Endothelial cell (in vitro differentiated cells): Measurements from ENCODE around the gene FAM110A. TPM values are rescaled to one million over a fixed set of nuclear protein-coding genes. Genes with fewer than 3 reads are reported as not detected.
A peak's percentile ranks its signal among the peaks of the same experiment; 100 is the strongest.
"Not testable (repeated sequence)": the region's sequence is repeated elsewhere in the genome, so short reads cannot be mapped to it uniquely, and the experiment has no call there.

Experiments used
- DNase-seq: peaks from one replicate; pipeline ENCODE4 v3.0.0; 2021; ENCODE audit warnings: low spot score
- H3K27ac Mint-ChIP-seq: one replicate; pipeline ENCODE4 v1.8.0; 2021; ENCODE audit warnings: mixed read lengths, inconsistent platforms; ENCODE audit not compliant: unreplicated experiment
- H3K27me3 Mint-ChIP-seq: one replicate; pipeline ENCODE4 v1.8.0; 2021; ENCODE audit warnings: mild to moderate bottlenecking, moderate library complexity, mixed read lengths, inconsistent platforms; ENCODE audit not compliant: unreplicated experiment
- H3K36me3 Mint-ChIP-seq: one replicate; pipeline ENCODE4 v1.8.0; 2021; ENCODE audit warnings: mild to moderate bottlenecking, low read depth, mixed read lengths, inconsistent platforms; ENCODE audit not compliant: unreplicated experiment
- H3K4me1 Mint-ChIP-seq: one replicate; pipeline ENCODE4 v1.8.0; 2021; ENCODE audit warnings: mild to moderate bottlenecking, mixed read lengths, inconsistent platforms; ENCODE audit not compliant: unreplicated experiment
- H3K4me3 Mint-ChIP-seq: one replicate; pipeline ENCODE4 v1.8.0; 2021; ENCODE audit warnings: mild to moderate bottlenecking, mixed read lengths, inconsistent platforms; ENCODE audit not compliant: unreplicated experiment
- H3K9me3 Mint-ChIP-seq: one replicate; pipeline ENCODE4 v1.8.0; 2021; ENCODE audit warnings: mixed read lengths, inconsistent platforms; ENCODE audit not compliant: unreplicated experiment
- CTCF ChIP-seq: fragments of 200-600 bp; sonication (generic); IDR thresholded peaks from one replicate; pipeline ENCODE4 v1.5.0; 2021; ENCODE audit warnings: antibody characterized with exemption; ENCODE audit not compliant: unreplicated experiment
- long read RNA-seq: library from polyadenylated mRNA; unstranded; transcript quantifications from one replicate; pipeline ENCODE4 v2.0.0, GENCODE V29; 2020; ENCODE audit not compliant: unreplicated experiment
- total RNA-seq: library from RNA; stranded (reverse); fragmentation: NEBNext Ultra II Directional; extraction: Animal tissue kit (Norgen Biotek cat#: 25700); gene quantifications from one replicate; pipeline ENCODE4 v1.2.1, GENCODE V29; 2021; ENCODE audit not compliant: unreplicated experiment

Gene FAM110A
- total RNA-seq: 7.2 TPM
- long read RNA-seq, partial matches to known transcripts: 5 of 6 reads
- long read RNA-seq, other reads (novel, unspliced or antisense): 0 of 6 reads

GRCh38 chr20:833450-834150 is at the start of gene FAM110A:
FAM110A (plus strand) TSS chr20:833715; CDS start chr20:844805, 11,090 bp downstream.
- TF ChIP-seq CTCF: no peak
- Mint-ChIP-seq H3K27me3 (peaks cover 5% of the 10 kb centered on the region), H3K4me1 (peaks cover 18% of the 10 kb centered on the region), H3K27ac (peak within 1 kb of the TSS; percentile 88), H3K36me3 (peaks cover 10% of the 10 kb centered on the region), H3K4me3 (peak within 1 kb of the TSS; percentile 89), H3K9me3 (peaks cover 5% of the 10 kb centered on the region)
- DNase-seq: peak; percentile 92

- no peak for TF ChIP-seq CTCF
- peaks cover 18% of the 10 kb centered on the region for H3K36me3 Mint-ChIP-seq
- H3K4me1 Mint-ChIP-seq: no peaks in the 10 kb centered on the region
- peaks cover 16% of the 10 kb centered on the region for H3K9me3 Mint-ChIP-seq
- no peak overlapping the region for H3K27ac Mint-ChIP-seq
- DNase-seq: no peak
- H3K4me3 Mint-ChIP-seq: no peak overlapping the region
- peaks cover 1% of the 10 kb centered on the region for H3K27me3 Mint-ChIP-seq
These were observed 45.7 kb upstream of the FAM110A start for GRCh38 chr20:787825-788224.

GRCh38 chr20:791056-791455 is 42.5 kb upstream of the FAM110A start:
- Mint-ChIP-seq H3K4me3 (no peak overlapping the region), H3K4me1 (no peaks in the 10 kb centered on the region), H3K27me3 (peaks cover 4% of the 10 kb centered on the region), H3K36me3 (peaks cover 12% of the 10 kb centered on the region), H3K27ac (no peak overlapping the region), H3K9me3 (peaks cover 6% of the 10 kb centered on the region)
- no peak for DNase-seq
- no peak for TF ChIP-seq CTCF

- H3K27ac Mint-ChIP-seq: no peak overlapping the region
- H3K4me1 Mint-ChIP-seq: no peaks in the 10 kb centered on the region
- H3K27me3 Mint-ChIP-seq: peaks cover 4% of the 10 kb centered on the region
- peaks cover 6% of the 10 kb centered on the region for H3K9me3 Mint-ChIP-seq
- no peak for DNase-seq
- H3K4me3 Mint-ChIP-seq: no peak overlapping the region
- peaks cover 12% of the 10 kb centered on the region for H3K36me3 Mint-ChIP-seq
- TF ChIP-seq CTCF: no peak
These were observed 41.3 kb upstream of the FAM110A start for GRCh38 chr20:792248-792647.

DNA sequence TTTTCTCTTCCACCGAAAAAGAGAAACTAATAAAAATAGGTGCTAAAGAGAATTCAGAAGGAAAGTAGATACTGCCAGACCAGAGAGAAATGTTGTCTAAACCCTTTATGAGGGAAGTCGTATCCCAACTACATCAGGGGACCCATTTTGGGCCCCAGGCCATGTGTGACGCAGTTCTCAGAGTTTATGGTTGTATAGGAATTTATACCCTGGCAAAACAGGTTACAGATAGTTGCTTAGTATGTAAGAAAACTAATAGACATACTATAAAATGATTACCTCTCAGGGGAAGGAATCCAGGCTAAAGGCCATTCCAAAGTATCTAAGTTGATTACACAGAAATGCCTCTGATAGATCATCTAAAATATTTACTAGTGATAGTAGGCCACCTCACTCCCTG is 36.6 kb upstream of the FAM110A start:
- Mint-ChIP-seq H3K4me1 (no peaks in the 10 kb centered on the region), H3K27ac (no peak overlapping the region), H3K36me3 (peaks cover 8% of the 10 kb centered on the region), H3K27me3 (peaks cover 7% of the 10 kb centered on the region), H3K9me3 (peaks cover 2% of the 10 kb centered on the region), H3K4me3 (no peak overlapping the region)
- DNase-seq: no peak
- no peak for TF ChIP-seq CTCF

DNA sequence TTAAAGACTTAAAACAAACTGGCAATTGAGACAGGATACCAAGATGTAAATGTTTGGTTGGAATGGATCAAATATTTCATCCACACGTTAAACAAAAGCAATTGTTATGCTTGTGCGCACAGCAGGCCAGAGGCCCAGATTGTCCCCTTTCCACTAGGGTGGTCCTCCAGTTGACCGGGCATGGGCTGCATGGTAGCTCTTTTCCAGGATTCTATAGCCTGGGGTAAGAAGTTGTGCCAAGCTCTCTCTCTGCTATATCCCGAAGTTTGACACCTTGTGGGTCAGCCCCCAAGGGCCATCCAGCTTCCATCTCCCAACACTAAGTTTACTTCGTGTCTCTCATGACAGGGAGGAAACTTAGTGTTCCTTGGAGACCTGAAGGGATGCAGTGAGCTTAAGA is 34.8 kb upstream of the FAM110A start:
- not testable (repeated sequence) for H3K4me1 Mint-ChIP-seq, H3K27ac Mint-ChIP-seq, DNase-seq, H3K4me3 Mint-ChIP-seq, H3K9me3 Mint-ChIP-seq, H3K27me3 Mint-ChIP-seq, H3K36me3 Mint-ChIP-seq

GRCh38 chr20:800026-800425 is 33.5 kb upstream of the FAM110A start:
- H3K9me3 Mint-ChIP-seq: not testable (repeated sequence)

More at GRCh38 chr20:800026-800425, 33.5 kb upstream of the FAM110A start:
- H3K36me3 Mint-ChIP-seq, H3K4me1 Mint-ChIP-seq, DNase-seq, H3K27me3 Mint-ChIP-seq, H3K27ac Mint-ChIP-seq, H3K4me3 Mint-ChIP-seq: not testable (repeated sequence)
